GM10266 (cell line): ENCODE measurements around the gene PPP4C.
"Not testable (repeated sequence)": the region's sequence is repeated elsewhere in the genome, so short reads cannot be mapped to it uniquely, and the experiment has no call there.

ENCODE experiments used
- DNase-seq: peaks from one replicate; pipeline ENCODE4 v3.0.0; 2012; ENCODE audit errors: extremely low spot score
- TF ChIP-seq, protein P1 (sequence below): IDR thresholded peaks from 2 replicates; pipeline ENCODE4 v1.5.1; 2012; ENCODE audit warnings: mild to moderate bottlenecking, low read depth; ENCODE audit not compliant: control insufficient read depth, insufficient read depth; ENCODE audit errors: missing control alignments

The PPP4C gene

DNA sequence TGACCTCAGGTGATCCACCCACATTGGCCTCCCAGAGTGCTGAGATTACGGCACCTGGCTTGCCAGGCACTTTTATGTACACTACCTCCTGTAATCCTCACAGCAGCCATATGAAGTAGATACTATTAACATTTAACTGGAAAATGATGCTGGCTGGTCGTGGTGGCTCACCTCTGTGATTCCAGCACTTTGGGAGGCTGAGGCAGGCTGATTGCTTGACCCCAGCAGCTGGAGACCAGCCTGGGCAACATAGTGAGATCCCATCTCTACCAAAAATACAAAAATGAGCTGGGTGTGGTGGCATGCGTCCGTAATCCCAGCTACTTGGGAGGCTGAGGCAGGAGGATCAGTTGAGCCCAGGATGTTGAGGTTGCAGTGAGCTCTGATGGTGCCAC is 49.2 kb downstream of the PPP4C start:
- no peak for DNase-seq
- TF ChIP-seq, protein P1, sequence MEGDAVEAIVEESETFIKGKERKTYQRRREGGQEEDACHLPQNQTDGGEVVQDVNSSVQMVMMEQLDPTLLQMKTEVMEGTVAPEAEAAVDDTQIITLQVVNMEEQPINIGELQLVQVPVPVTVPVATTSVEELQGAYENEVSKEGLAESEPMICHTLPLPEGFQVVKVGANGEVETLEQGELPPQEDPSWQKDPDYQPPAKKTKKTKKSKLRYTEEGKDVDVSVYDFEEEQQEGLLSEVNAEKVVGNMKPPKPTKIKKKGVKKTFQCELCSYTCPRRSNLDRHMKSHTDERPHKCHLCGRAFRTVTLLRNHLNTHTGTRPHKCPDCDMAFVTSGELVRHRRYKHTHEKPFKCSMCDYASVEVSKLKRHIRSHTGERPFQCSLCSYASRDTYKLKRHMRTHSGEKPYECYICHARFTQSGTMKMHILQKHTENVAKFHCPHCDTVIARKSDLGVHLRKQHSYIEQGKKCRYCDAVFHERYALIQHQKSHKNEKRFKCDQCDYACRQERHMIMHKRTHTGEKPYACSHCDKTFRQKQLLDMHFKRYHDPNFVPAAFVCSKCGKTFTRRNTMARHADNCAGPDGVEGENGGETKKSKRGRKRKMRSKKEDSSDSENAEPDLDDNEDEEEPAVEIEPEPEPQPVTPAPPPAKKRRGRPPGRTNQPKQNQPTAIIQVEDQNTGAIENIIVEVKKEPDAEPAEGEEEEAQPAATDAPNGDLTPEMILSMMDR = no peak

DNA sequence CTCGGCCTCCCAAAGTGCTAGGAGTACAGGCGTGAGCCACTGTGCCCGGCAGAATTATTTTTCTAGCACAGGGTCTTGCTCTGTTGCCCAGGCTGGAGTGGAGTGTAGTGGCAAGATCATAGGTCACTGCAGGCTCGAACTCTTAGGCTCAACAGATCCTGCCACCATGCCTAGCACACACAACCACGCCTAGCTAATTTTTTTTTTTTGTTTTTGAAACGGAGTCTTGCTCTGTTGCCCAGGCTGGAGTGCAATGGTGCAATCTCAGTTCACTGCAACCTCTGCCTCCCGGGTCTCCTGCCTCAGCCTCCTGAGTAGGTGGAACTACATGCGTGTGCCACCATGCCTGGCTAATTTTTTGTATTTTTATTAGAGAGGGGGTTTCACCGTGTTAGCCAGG is 49.9 kb downstream of the PPP4C start:
- DNase-seq = not testable (repeated sequence)

DNA sequence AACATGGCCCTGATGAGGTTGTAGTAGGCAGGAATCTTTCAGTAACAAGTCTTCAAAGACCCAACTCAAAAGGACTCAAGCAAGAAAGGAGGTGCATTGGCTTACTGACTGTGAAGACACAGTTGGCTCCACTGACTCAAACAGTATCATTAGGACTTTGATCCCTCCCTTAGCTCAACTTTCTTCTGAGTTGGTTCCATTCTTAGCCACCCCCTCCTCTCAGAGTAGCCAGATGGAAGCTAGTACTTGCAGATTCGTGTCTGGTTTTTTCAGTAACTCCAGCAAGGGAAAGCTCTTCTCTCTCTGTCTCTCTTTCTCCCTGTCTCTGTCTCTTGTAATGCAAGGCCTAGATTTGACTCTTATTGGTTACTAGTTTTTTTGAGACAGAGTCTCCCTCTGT is 52.2 kb downstream of the PPP4C start:
- TF ChIP-seq, protein P1 = no peak
- peak; percentile 4 for DNase-seq

DNA sequence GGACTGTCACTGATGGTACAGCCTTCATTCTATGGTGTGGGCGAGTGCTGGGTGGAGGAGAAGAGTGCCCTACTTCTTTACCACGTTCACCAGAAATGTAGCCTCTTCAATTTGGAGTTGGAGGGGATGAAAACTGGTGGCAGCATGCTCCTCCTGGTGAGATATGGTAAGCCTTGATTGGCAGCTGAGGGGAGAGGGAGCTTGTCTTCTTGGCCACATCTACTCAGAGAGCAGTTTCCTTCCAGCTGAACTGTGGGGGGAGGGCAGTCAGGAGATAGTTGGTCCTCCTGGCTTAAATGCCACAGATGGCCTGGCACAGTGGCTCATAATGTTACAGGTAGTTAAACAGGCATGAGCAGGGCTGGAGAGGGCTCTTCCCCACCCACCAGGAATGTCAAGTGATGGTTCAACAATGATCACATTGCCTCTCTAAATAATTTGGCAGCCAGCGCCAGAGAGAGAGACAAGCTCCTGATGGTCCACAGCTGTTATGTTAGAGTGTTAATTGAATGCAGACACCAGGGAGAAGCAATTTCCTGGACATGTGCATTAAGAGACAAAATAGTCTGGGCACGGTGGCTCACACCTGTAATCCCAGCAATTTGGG is 56.2 kb downstream of the PPP4C start:
- no peak for DNase-seq

DNA sequence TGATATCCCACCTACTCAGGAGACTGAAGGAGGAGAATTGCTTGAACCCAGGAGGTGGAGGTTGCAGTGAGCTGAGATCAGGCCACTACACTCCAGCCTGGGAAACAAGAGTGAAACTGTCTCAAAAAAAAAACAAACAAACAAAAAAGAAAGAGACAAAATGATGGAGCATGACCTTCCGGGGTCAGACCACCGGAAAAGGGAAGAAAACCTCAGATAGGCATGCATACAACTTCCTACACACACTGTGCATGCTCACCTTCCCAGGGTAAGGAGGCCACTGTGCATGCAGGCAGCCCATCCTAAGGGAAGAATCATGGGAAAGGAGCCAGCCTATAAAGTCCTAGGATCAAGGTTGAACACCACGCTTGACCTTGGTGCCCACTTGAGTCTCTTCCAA is 56.8 kb downstream of the PPP4C start:
- TF ChIP-seq, protein P1 = no peak
- DNase-seq = no peak

More for the DNA sequence above, 56.2 kb downstream of the PPP4C start:
- TF ChIP-seq, protein P1 = no peak
